GM23338 (cell line): ENCODE measurements around the gene BID. TPM values are rescaled to one million over a fixed set of nuclear protein-coding genes. Genes with fewer than 3 reads are reported as not detected.
A peak's percentile ranks its signal among the peaks of the same experiment; 100 is the strongest.

Experiments
- ATAC-seq: fragments of 200-7000 bp; cut with Tn5 transposase; 3 replicates; pipeline ENCODE4 v1.9.1; 2020
- DNase-seq: peaks from one replicate; pipeline ENCODE4 v3.0.0-alpha.2; 2015; ENCODE audit warnings: low spot score
- H2AFZ ChIP-seq: fragments of 200-600 bp; sonication (generic); 2 replicates; pipeline ENCODE4 v1.8.0; 2016; ENCODE audit warnings: antibody characterized with exemption, mild to moderate bottlenecking, moderate library complexity
- H3F3A ChIP-seq: fragments of 200-600 bp; sonication (generic); replicated peaks from 2 replicates; pipeline ENCODE4 v1.8.0; 2017; ENCODE audit warnings: antibody characterized with exemption, mixed run types, low read depth
- H3K27ac ChIP-seq: fragments of 200-600 bp; sonication (generic); 2 replicates; pipeline ENCODE4 v1.6.1; 2016; ENCODE audit warnings: low read depth
- H3K27me3 ChIP-seq: fragments of 200-600 bp; sonication (generic); 2 replicates; pipeline ENCODE4 v1.8.0; 2016; ENCODE audit warnings: mild to moderate bottlenecking, mixed run types, moderate library complexity; ENCODE audit not compliant: insufficient read depth
- H3K36me3 ChIP-seq: fragments of 200-600 bp; sonication (generic); 2 replicates; pipeline ENCODE4 v1.8.0; 2016; ENCODE audit warnings: mild to moderate bottlenecking; ENCODE audit not compliant: insufficient read depth
- H3K4me1 ChIP-seq: fragments of 200-600 bp; sonication (generic); 2 replicates; pipeline ENCODE4 v1.8.0; 2016; ENCODE audit warnings: mild to moderate bottlenecking, moderate library complexity; ENCODE audit not compliant: insufficient read depth
- H3K4me2 ChIP-seq: fragments of 200-600 bp; sonication (generic); 2 replicates; pipeline ENCODE4 v1.7.1; 2017; ENCODE audit warnings: mixed run types
- H3K4me3 ChIP-seq: fragments of 200-600 bp; sonication (generic); 2 replicates; pipeline ENCODE4 v1.6.1; 2016; ENCODE audit warnings: mixed run types
- H3K79me2 ChIP-seq: fragments of 200-600 bp; sonication (generic); replicated peaks from 2 replicates; pipeline ENCODE4 v1.8.0; 2017; ENCODE audit warnings: mild to moderate bottlenecking; ENCODE audit not compliant: insufficient read depth
- H3K9me2 ChIP-seq: fragments of 200-600 bp; sonication (generic); 2 replicates; pipeline ENCODE4 v1.8.0; 2017; ENCODE audit not compliant: insufficient read depth
- H4K20me1 ChIP-seq: fragments of 200-600 bp; sonication (generic); replicated peaks from 2 replicates; pipeline ENCODE4 v1.8.0; 2017; ENCODE audit warnings: mild to moderate bottlenecking; ENCODE audit not compliant: insufficient read depth
- H3K27ac Mint-ChIP-seq: 2 replicates; pipeline ENCODE4 v1.8.0; 2020; ENCODE audit warnings: inconsistent platforms, mild to moderate bottlenecking, moderate library complexity, mixed read lengths
- H3K27me3 Mint-ChIP-seq: 3 replicates; pipeline ENCODE4 v1.8.0; 2022; ENCODE audit warnings: low read depth, mild to moderate bottlenecking, moderate library complexity, mixed read lengths, inconsistent platforms; ENCODE audit not compliant: insufficient read depth, poor library complexity
- H3K36me3 Mint-ChIP-seq: 3 replicates; pipeline ENCODE4 v1.8.0; 2021; ENCODE audit warnings: low read depth, mild to moderate bottlenecking, inconsistent platforms, moderate library complexity, mixed read lengths
- H3K4me1 Mint-ChIP-seq: 3 replicates; pipeline ENCODE4 v1.8.0; 2020; ENCODE audit warnings: mild to moderate bottlenecking, inconsistent platforms, mixed read lengths
- H3K4me3 Mint-ChIP-seq: 3 replicates; pipeline ENCODE4 v1.8.0; 2021; ENCODE audit warnings: moderate library complexity, mild to moderate bottlenecking, inconsistent platforms, mixed read lengths
- H3K9me3 Mint-ChIP-seq: 3 replicates; pipeline ENCODE4 v1.8.0; 2020; ENCODE audit warnings: moderate library complexity, mild to moderate bottlenecking, inconsistent platforms, mixed read lengths
- CREB1 ChIP-seq: fragments of 250-450 bp; sonication (Bioruptor Pico); IDR thresholded peaks from 2 replicates; pipeline ENCODE4 v1.5.0; 2020; ENCODE audit warnings: low read depth, mild to moderate bottlenecking, moderate library complexity
- EZH2 ChIP-seq: fragments of 200-600 bp; sonication (generic); IDR thresholded peaks from one replicate; pipeline ENCODE4 v1.8.0; 2017; ENCODE audit warnings: antibody characterized with exemption, mild to moderate bottlenecking, low read depth; ENCODE audit not compliant: unreplicated experiment
- ZNF331 ChIP-seq: fragments of 250-450 bp; sonication (Bioruptor Pico); IDR thresholded peaks from 2 replicates; pipeline ENCODE4 v1.5.0; 2020; ENCODE audit warnings: low read depth, mild to moderate bottlenecking, moderate library complexity
- polyA plus RNA-seq: library from polyadenylated mRNA; unstranded; fragments of >200 nt; fragmentation: Nextera tagmentation; extraction: Ambion mirVana; gene quantifications from 2 replicates; pipeline ENCODE4 v1.2.1, GENCODE V29; 2016
- total RNA-seq: library from RNA; depleted of rRNA; stranded (reverse); fragments of >200 nt; shearing (Covaris generic); gene quantifications from 2 replicates; pipeline ENCODE4 v1.2.3, GENCODE V29; 2014
- TF ChIP-seq, protein P1 (sequence below): IDR thresholded peaks from 2 replicates; pipeline ENCODE4 v1.6.1; 2016; ENCODE audit warnings: antibody characterized with exemption
- TF ChIP-seq, protein P2 (sequence below), 2 experiments: fragments of 200-600 bp in 1 of 2; sonication (generic) in 1 of 2; conservative IDR thresholded peaks; 2 replicates each; pipeline versions ENCODE4 v1.5.1 to v1.6.1; 2016 to 2017; ENCODE audit warnings: antibody characterized with exemption in 2 of 2, low read depth in 2 of 2, mild to moderate bottlenecking in 2 of 2, moderate library complexity in 1 of 2

The BID gene
- total and polyA plus RNA-seq, 2 experiments from 2014 or later: 65.1 to 125 TPM

DNA sequence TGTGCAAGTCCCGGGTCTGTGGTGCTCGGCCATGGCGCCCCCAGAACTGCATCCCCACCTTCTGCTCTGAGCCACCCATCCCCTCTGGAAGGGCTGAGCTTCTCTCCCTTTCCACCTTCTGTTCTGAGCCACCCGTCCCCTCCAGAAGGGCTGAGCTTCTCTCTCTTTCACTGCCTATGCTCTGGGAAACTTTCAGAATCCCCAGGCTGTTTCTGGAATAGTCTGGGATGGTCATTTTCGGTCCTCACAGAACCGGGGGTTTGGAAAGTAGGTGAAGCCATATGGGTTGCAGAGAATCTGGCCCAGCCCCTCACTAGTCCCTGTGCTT, 3.4 kb upstream of the BID start:
- no peak overlapping the region for H3K4me2 ChIP-seq
- Mint-ChIP-seq H3K36me3 (no peaks in the 10 kb centered on the region; the same call in 1 of the 3 replicates), H3K27me3 (peaks cover 15% of the 10 kb centered on the region), H3K9me3 (peaks cover 4% of the 10 kb centered on the region), H3K4me1 (peaks cover 37% of the 10 kb centered on the region), H3K4me3 (no peak overlapping the region), H3K27ac (no peak overlapping the region)
- 0 out of 2 replicates have a peak, but pooled peaks cover 3% of the 10 kb centered on the region for H3K27me3 ChIP-seq
- ATAC-seq (no peak), DNase-seq (no peak)
- peaks cover 10% of the 10 kb centered on the region for H3K79me2 ChIP-seq
- H3K4me3 ChIP-seq: no peak overlapping the region
- peaks cover 8% of the 10 kb centered on the region for H3K4me1 ChIP-seq
- no peak overlapping the region for H3K27ac ChIP-seq
- 0 out of 2 replicates have a peak, but pooled peaks cover 5% of the 10 kb centered on the region for H3F3A ChIP-seq
- no peak overlapping the region for H2AFZ ChIP-seq
- no peaks in the 10 kb centered on the region for H3K36me3 ChIP-seq
- no peaks in the 10 kb centered on the region for H3K9me2 ChIP-seq
- no peaks in the 10 kb centered on the region for H4K20me1 ChIP-seq
- TF ChIP-seq, protein P1, sequence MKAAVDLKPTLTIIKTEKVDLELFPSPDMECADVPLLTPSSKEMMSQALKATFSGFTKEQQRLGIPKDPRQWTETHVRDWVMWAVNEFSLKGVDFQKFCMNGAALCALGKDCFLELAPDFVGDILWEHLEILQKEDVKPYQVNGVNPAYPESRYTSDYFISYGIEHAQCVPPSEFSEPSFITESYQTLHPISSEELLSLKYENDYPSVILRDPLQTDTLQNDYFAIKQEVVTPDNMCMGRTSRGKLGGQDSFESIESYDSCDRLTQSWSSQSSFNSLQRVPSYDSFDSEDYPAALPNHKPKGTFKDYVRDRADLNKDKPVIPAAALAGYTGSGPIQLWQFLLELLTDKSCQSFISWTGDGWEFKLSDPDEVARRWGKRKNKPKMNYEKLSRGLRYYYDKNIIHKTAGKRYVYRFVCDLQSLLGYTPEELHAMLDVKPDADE: no peak
- TF ChIP-seq, protein P2, sequence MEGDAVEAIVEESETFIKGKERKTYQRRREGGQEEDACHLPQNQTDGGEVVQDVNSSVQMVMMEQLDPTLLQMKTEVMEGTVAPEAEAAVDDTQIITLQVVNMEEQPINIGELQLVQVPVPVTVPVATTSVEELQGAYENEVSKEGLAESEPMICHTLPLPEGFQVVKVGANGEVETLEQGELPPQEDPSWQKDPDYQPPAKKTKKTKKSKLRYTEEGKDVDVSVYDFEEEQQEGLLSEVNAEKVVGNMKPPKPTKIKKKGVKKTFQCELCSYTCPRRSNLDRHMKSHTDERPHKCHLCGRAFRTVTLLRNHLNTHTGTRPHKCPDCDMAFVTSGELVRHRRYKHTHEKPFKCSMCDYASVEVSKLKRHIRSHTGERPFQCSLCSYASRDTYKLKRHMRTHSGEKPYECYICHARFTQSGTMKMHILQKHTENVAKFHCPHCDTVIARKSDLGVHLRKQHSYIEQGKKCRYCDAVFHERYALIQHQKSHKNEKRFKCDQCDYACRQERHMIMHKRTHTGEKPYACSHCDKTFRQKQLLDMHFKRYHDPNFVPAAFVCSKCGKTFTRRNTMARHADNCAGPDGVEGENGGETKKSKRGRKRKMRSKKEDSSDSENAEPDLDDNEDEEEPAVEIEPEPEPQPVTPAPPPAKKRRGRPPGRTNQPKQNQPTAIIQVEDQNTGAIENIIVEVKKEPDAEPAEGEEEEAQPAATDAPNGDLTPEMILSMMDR (conservative IDR thresholded peaks at IDR 0.05; ENCODE audit: low read depth in 2 of 2): no peak
- TF ChIP-seq ZNF331 (CRISPR knock-in tag): no peak
- no peak for TF ChIP-seq CREB1 (CRISPR knock-in tag)
- TF ChIP-seq EZH2: no peak

DNA sequence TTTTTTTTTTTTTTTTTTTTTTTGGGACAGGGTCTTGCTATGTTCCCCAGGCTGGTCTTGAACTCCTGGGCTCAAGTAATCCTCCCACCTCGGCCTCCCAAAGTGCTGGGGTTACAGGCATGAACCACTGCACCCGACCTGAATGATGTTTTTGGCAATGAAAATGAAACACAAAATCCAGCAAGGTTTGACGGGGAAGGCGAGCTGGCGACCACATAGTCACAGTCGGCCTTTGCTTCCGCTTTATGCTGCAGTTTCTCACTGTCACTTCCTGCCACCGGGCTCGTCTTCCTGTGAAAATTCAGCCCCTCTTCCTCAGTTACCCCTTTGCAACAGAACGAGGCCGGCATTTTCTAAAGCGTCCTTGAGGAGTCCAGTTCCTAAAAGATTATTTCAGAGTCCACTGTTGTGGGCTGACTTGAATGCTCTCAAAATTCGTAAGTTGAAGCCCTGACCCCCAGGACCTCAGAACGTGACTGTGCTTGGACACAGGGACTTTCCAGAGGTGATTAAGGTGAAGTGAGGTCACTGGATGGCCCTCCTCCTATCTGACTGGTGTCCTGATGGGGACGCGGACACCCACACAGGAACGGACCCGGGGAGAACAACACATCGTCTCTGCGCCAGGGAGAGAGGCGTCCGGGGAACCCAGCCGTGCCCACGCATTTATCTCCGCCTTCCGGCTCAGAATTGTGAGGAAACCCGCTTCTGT, 2.9 kb upstream of the BID start:
- peaks cover 40% of the 10 kb centered on the region for H3K4me1 Mint-ChIP-seq

More for the DNA sequence above, 2.9 kb upstream of the BID start:
- ATAC-seq (no peak), DNase-seq (no peak)
- no peak overlapping the region for H3K4me3 Mint-ChIP-seq
- H3K4me3 ChIP-seq: no peak overlapping the region
- H3K4me2 ChIP-seq: no peak overlapping the region
- no peaks in the 10 kb centered on the region; the same call in 1 of the 3 replicates for H3K36me3 Mint-ChIP-seq
- no peaks in the 10 kb centered on the region for H3K36me3 ChIP-seq
- H3K79me2 ChIP-seq: peaks cover 15% of the 10 kb centered on the region
- H3K27me3 Mint-ChIP-seq: peaks cover 15% of the 10 kb centered on the region
- peaks cover 4% of the 10 kb centered on the region for H3K9me3 Mint-ChIP-seq
- no peaks in the 10 kb centered on the region for H3K9me2 ChIP-seq
- 0 out of 2 replicates have a peak, but pooled peaks cover 3% of the 10 kb centered on the region for H3K27me3 ChIP-seq
- no peak overlapping the region for H3K27ac ChIP-seq
- H4K20me1 ChIP-seq: no peaks in the 10 kb centered on the region
- H2AFZ ChIP-seq: 0 out of 2 replicates have a peak overlapping the region, but pooled peaks have one; percentile 28
- peaks cover 13% of the 10 kb centered on the region for H3K4me1 ChIP-seq
- H3F3A ChIP-seq: 0 out of 2 replicates have a peak, but pooled peaks cover 5% of the 10 kb centered on the region
- H3K27ac Mint-ChIP-seq: no peak overlapping the region
- TF ChIP-seq ZNF331 (CRISPR knock-in tag): no peak
- TF ChIP-seq EZH2: no peak
- TF ChIP-seq, protein P2 (conservative IDR thresholded peaks at IDR 0.05; ENCODE audit: low read depth in 2 of 2): no peak
